ENCODE data around the gene PCSK9.

The PCSK9 gene

GRCh38 chr1:55060133-55060999, 21.0 kb downstream of the PCSK9 start:
- no peak for DNase-seq

DNA sequence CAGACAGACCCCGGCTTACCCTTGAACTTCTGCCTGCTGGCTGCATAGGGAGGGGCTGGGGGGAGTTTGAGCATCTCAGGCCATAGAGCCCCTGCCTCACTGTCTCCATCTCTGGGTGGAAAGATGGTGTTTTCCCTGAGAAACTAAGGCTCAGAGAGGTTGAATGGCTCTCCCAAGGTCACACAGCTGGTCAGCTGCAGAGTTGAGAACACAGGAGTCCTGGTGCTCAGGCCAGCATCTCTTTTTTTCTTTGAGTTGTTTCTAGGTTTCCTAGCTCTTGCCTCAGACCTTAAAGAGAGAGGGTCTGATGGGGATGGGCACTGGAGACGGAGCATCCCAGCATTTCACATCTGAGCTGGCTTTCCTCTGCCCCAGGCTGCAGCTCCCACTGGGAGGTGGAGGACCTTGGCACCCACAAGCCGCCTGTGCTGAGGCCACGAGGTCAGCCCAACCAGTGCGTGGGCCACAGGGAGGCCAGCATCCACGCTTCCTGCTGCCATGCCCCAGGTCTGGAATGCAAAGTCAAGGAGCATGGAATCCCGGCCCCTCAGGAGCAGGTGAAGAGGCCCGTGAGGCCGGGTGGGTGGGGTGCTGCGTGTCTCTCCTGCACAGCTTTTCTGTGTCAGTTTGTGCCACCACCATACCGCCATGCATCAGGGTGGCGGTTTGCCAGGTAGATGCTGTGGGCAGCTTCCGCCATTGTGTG, 21.8 kb downstream of the PCSK9 start:
- DNase-seq, result no peak

DNA sequence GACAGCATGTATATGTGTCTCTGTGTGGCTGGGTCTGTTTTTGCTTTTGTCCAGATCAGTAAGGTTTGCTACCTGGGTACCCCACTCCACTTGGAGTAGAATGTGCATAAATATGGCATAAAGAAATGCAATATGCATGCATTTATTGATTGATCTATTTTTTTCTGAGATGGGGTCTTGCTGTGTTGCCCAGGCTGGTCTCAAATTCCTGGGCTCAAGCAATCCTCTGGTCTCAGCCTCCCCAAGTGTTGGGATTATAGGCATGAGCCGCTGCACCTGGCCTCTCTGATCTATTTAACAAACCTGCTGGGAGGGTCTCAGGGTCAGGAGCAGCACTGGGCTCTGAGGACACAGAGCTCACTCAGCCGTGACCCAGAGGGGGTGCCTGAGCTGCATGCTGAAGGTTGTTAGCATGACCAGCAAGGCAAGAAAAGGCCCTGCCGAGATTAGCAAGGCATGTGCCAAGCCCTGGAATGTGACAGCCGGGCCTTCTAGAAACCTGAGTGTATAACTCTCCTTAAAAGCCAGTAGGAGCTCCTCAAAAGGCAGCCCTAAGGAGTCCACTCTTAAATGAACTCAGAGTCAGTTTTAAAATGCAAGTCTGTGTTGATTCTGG, 22.5 kb downstream of the PCSK9 start:
- no peak for DNase-seq

GRCh38 chr1:55062801-55063576, 23.6 kb downstream of the PCSK9 start:
- DNase-seq, result no peak

- no peak for DNase-seq
These were observed 24.2 kb downstream of the PCSK9 start for GRCh38 chr1:55063577-55063942.

GRCh38 chr1:55064071-55064581, 24.8 kb downstream of the PCSK9 start:
- DNase-seq, result no peak

- DNase-seq, result no peak
These were observed 25.5 kb downstream of the PCSK9 start for GRCh38 chr1:55064861-55065263.

- DNase-seq, result no peak
These were observed 26.3 kb downstream of the PCSK9 start for GRCh38 chr1:55065648-55066047.

DNA sequence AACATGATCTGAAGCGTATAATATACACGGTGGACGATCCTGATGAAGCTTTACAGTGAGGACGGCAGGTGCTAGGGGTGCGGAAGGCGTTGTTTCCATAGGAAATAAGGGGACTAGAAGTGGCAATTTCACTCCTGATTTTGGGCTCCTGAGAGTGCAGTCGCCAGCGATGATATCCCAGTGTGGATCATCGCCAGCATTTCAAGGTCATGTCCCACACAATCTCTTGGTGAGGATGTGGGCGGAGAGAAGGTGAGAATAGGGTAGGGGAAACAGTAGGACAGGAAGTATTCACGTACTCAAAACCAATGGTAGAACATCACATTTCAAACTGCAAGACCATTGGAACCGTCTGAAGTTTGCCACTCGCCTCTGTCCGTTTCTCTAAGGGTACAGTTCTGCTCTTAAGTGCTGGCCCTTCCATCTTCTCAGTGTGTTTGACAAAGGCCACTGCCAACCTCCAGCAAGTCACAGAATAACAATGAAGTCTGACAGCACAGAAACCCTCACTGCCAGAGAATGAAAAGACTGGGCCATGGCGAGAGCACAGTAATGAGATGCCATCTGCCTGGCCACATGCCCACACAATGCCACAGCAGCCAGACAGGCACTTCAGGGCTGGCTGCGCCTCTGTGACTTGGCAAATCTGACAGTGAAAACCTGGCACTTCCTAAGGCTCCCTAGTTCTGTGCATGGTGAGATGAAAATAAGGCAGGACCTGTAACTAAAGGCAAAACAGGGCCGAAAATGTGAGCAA, 27.9 kb downstream of the PCSK9 start:
- DNase-seq, result no peak

- DNase-seq, result no peak
These were observed 28.6 kb downstream of the PCSK9 start for GRCh38 chr1:55067914-55068313.

- no peak for DNase-seq
These were observed 29.3 kb downstream of the PCSK9 start for GRCh38 chr1:55068638-55069037.

- DNase-seq, result no peak
These were observed 29.9 kb downstream of the PCSK9 start for GRCh38 chr1:55069280-55069679.

DNA sequence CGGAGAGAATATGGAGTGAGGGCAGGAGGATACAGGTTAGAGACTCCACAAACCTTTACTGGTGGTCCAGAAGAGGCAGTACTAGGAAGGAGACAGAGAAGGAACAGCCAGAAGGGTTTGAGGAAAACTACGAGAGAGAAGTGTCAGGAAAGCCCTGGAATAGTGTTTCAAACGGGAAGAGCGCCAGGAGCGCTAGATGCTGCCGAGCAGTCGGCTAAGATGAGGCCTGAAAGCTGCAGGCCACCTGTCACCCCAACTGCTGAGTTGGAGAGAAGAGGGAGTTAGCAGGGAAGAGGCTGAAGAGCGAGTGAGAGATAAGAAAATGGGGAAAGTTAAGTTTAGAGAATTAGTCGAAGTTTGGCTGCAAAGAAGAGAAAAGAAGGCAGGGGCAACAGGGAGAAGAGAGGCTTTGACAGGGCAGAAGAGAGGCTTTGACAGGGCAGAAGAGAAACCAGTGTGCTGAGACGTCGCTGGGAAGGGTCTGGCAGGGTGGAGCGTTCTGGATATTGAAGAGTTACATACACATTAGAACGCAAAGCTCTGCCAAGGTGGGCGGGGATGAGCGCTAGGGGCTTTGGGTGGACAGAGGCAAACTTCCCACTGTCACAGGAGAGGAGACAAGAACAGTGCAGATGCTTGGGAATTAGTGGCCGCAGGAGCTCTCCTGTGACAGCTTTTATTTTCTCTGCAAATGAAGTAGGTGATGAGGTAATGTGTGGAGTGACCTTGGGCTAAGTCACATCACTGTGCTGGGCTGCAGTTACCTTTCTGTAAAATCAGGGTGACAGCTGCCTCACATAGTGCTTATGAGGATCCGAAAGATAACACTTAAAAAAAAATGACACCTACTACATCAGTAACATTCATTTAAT, 31.2 kb downstream of the PCSK9 start:
- no peak for DNase-seq

DNA sequence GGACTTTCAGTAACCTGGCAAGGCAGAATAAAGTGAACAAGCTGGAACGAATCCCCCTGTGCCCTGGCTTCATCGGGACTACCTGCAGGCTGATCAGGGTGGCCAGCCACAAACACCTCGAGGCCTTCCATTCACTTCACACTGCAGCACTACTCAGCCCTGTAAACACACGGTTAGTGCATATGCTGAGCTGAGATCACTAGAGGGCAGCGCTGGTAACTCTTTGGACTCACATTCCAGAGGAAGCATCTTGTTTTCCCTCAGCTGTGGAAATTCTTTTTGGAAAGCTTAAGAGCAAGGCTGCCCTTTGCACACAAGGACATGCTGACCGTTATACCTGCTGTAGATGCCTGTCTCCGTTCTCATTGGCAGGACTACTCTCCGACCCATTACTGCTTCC, 32.1 kb downstream of the PCSK9 start:
- no peak for DNase-seq

- no peak for DNase-seq
These were observed 34.0 kb downstream of the PCSK9 start for GRCh38 chr1:55073187-55073916.

- DNase-seq, result no peak
These were observed 35.1 kb downstream of the PCSK9 start for GRCh38 chr1:55074455-55074854.

DNA sequence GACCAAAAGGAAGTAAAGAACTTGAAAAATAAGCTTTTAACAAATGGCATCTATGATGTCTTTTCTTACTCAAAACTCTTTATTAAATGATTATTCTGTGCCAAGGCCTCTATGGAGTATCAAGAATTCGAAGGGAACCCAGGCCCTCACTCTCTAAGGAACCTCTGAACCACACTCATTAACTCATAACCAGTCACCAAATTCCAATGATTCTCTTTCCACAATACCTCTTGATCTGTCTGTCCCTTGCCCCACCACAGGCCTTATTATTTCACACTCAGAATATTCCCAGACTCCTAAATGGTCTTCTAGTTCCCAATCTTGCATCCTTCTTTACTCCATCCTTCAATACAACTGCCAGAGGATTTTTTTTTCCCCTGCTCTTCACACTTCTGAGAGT, 37.0 kb downstream of the PCSK9 start:
- DNase-seq, result no peak

GRCh38 chr1:55078470-55078869, 39.1 kb downstream of the PCSK9 start:
- no peak for DNase-seq

GRCh38 chr1:55079651-55080050, 40.3 kb downstream of the PCSK9 start:
- DNase-seq, result no peak

DNA sequence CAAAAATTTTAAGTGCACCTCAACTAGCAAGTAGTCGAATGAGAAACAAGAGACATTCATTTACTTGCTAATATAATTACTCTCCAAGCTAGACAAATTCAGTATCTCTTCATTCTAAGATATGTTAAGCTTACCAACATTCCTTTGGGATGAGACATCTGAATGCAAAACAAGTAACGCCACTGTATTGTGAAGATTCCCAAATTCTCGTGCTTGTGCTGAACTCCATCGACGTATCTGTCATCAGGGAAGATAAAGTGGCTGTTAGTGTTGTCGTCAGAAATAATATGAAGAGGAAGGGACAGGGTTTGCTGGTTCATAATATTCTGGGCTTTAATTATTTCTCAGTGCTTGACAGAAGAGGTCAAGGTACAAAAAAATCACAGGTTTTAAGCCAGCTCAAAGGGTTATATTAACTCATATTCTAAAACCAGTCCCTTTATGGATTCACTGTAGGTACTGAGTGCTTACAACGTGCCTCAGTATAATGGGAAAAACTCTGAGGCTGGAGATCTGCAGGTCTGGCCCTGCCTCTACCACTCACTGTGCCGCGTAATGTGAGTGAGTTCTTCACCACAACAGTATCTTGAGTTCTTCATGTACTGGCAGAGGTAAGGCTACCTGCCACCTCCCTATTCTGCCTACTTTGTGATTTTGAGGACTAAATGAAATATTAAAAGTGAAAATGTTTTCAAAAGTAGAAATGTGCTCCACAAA, 42.0 kb downstream of the PCSK9 start:
- DNase-seq, result no peak
